Measurements from ENCODE around the gene PI3.

Gene PI3

DNA sequence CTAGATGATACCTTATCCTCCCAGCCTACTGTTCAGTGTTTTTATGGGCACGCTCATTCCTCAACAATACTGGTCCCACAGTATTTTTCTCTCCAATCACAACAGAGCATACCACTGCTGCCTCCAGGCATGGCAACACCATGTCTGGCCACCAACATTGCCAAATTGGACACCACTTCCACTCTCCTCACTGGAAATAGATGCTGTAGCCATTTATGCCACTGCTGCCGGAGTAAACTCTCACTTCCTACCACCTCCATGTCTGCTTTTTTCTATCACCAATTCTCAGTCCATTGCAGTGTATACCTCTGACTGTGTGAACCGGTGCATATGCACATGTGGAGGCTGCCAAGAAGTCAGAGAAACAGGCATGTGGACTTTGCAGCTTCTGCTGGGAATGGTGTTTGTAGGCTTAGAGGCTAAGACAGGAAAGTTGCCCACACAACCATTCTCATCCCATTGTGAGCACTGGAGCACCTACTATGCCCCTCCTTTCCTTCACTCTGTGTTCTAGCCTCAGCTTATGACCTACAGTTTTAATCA is 14.4 kb downstream of the PI3 start:
- DNase-seq: no peak

DNA sequence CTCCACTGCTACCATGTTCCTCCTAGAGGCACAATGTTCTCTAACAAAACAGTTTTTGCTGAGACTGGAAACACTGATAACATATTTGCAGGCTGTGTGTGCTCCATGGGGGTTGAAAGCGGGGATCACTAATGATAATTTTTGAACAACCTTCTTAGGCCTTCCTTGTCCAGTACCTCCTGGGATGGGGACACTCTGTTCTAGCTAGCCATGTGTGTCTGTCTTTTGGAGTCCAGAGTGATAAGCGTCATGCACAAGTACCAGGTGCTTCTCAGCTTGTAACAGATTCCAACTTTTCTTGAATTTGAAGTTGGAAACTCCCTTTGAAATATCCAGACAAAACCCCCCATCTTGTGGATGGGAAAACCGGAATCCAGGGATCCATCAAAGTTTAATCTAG is 15.2 kb downstream of the PI3 start:
- no peak for DNase-seq

DNA sequence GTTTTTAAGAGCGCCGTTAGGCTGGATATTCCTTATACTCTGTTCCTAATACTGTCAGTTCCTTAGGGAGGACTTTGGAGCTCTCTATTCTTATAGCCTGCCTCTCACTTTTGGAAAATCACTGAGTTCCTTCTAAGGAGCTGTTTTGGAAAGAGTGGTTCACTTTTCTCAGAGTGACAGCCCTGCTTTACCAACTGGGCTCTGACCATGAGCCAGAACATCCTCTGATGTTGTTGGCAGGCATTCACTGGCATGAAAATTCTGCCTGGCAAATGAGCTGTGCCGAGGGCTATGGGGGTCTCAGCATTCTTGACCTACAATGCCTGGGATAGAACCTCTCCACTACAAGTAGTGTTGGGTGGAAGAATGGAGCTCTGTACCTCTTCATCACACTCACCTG is 17.2 kb downstream of the PI3 start:
- no peak for DNase-seq

DNA sequence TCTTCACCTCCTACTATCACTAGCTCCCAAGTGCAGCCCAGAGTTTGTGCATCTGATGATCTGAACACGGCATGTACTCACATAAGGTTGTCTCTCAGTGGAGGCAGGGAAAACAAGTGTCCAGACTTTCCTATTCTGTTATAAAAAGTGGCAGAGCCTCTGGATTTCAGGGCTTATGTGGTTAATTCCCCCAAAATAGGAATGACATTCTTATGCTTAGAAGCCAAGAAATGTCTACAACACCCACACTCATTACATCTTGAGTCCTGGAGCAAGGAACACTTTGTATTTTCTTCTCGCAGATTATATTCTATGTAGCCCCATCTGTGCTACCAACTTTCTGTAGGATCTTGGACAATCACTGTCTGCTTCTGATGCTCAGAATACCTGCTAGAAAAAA is 18.6 kb downstream of the PI3 start:
- no peak for DNase-seq

DNA sequence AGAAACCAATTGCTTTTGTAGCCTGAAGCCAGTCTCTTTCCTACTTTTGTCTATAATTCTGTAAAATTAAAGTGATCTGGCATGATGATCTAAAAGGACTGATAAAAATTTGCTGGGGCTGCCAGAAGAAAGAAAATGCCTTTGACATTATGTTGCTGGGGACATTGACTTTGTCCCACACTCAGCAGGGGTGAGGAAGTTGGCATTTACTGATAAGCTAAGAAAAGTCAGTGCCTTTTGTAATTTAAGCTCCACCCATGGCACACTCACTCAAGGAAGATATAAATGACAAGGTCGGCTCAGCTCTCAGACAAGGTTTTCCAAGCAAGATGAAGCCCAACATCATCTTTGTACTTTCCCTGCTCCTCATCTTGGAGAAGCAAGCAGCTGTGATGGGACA is 32.0 kb downstream of the PI3 start, which contains the start of gene SEMG1:
TSS of gene SEMG1 (plus strand) at position 309 of the 400 bp plus-strand sequence. CDS start at position 330, 21 bp downstream.
- no peak for DNase-seq

DNA sequence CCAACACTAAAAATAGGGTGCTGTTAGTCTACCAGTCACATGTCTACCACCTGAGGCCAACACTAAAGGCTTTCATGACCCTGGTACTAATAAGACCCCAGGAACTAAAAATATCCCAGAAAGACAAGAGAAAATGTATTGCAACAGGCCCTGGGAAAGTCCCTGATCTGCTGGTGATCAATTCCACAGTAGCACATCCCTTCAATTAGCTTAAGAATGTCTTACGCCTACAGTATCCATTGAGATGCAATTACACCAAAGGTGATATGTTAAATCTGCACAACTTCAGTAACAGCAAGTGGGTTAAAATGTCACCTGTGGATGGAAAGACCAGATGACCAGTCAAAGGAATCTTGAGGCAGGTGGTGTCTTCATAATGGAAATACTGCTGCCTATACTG is 35.2 kb downstream of the PI3 start:
- no peak for DNase-seq

DNA sequence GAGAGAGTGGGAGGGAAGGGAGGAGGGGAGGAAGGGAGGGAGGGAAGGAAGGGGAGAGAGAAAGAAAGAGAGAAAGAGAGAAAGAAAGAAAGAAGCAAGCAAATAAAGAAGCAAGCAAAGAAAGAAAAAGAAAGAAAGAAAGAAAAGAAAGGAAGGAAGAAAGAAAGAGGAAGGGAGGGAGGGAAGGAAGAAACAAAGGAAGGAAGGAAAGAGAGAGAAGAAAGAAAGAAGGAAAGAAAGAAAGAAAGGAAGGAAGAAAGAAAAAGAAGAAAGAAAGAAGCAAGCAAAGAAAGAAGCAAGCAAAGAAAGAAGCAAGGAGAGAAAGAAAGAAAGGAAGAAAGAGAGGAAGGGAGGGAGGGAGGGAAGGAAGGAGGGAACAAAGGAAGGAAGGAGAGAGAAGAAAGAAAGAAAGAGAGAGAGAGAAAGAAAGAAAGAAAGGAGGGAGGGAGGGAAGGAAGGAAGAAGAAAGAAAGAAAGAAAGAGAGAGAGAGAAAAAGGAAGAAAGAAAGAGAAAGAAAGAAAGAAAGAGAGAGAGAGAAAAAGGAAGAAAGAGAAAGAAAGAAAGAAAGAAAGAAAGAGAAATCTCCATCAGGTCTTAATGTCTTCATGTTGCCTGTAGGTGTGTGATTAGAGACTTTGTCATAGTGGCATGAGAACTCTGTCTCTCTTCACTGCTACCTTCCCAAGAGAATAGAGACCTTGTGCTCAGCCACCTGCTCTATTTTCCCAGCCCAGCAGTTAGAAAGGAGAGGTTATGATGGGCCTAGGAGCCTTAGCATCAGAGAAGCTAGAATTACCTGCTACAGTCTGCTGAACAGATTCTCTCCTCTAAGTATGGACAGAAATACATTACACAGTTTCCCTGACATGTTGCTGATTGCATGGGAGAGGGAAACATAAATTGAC is 37.1 kb downstream of the PI3 start:
- DNase-seq: no peak

DNA sequence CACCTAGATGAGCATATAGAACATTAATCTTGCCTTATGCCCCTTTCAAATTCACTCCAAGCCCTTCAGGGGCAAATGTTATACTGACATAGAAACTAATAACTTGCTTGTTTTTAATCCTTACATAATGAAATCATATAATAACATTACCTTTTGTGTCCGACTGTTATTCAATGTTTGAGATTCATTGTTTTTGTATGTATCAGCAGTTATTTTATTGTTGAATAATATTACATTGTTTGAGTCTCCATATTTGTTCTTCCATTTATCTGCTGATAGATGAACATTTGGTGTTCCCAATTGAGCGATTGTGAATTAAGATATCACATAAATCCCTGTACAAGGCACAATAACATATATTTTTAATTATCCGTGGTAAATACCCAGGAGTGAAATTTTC is 38.1 kb downstream of the PI3 start:
- DNase-seq: no peak

DNA sequence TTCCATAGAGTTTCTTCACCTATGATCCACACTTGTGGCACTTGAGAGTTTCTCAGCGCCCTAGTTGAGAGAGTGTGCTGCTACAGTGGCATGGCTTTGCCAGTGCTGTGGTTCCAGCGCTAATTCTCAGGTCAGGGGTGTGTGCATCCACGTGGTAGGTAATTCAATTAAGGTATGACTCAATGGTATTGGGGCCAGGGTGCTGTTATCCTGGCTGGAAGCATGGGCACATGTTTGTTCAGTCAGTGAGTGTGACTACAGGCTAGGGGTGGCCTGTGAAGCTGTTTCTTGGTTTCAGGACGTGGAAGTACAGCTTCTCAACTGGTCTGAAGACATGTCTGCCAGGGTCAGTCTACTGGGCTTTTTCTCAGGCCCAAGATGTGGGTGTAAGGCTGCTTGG is 43.4 kb downstream of the PI3 start:
- no peak for DNase-seq

DNA sequence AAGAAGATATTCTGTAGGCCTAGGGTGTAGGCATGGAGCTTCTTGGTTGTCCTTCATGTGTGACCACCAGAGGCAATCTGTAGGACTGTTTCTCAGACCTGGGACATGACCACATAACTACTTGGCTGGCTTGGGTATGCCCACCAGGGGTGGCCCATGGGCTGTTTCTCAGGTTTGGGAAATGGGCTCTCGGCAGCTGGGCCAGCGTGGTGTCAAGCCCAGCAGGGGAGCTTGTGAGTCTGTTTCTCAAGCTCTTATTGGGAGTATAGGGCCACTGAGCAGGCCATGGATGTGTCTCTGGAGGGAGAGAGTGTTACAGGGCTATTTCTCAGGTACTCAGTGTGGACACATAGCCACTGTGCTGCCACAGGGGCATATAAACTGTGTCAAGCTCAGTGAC is 43.9 kb downstream of the PI3 start:
- no peak for DNase-seq

DNA sequence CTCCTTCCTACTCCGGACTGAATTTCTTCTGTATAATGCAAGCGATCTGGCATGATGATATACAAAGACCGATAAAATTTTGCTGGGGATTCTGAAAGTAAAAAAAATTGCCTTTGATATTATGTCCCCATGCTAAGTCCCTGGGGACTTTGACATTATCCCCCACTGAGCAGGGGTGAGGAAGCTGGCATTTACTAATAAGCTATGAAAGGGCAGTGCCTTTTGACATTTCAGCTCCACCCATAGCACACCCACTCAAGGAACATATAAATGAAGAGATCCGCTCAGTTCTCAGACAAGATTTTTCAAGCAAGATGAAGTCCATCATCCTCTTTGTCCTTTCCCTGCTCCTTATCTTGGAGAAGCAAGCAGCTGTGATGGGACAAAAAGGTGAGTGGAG is 46.4 kb downstream of the PI3 start, which contains the start of gene SEMG2:
TSS of gene SEMG2 (plus strand) at position 298 of the 400 bp plus-strand sequence. CDS start at position 315, 17 bp downstream.
- no peak for DNase-seq

DNA sequence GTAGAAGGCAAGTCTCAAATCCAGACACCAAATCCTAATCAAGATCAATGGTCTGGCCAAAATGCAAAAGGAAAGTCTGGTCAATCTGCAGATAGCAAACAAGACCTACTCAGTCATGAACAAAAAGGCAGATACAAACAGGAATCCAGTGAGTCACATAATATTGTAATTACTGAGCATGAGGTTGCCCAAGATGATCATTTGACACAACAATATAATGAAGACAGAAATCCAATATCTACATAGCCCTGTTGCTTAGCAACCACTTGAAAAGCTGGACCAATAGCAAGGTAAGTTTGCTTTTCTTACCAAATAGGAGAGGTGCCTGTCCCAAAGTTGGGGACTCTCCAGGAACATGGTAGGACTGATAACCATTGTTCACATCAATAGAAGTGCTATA is 48.4 kb downstream of the PI3 start:
- DNase-seq: no peak

All from inflammatory macrophage (primary cell).